PC-3 (cell line): ENCODE results near the gene DNAH14.
"Not testable (repeated sequence)": the region's sequence is repeated elsewhere in the genome, so short reads cannot be mapped to it uniquely, and the experiment has no call there.

Source experiments
- CTCF ChIP-seq: fragments of 300-600 bp; sonication (generic); conservative IDR thresholded peaks from 2 replicates; pipeline ENCODE4 v1.5.1; 2017; ENCODE audit warnings: antibody characterized with exemption, low read depth, mild to moderate bottlenecking, low read length
- EZH2 ChIP-seq: fragments of 300-600 bp; sonication (generic); IDR thresholded peaks from one replicate; pipeline ENCODE4 v1.6.1; 2017; ENCODE audit warnings: antibody characterized with exemption, mild to moderate bottlenecking, low read length; ENCODE audit not compliant: unreplicated experiment
- EZH2phosphoT487 ChIP-seq: fragments of 300-600 bp; sonication (generic); IDR thresholded peaks from 2 replicates; pipeline ENCODE4 v1.6.1; 2018; ENCODE audit warnings: mild to moderate bottlenecking, antibody characterized with exemption, low read length, borderline replicate concordance

DNA sequence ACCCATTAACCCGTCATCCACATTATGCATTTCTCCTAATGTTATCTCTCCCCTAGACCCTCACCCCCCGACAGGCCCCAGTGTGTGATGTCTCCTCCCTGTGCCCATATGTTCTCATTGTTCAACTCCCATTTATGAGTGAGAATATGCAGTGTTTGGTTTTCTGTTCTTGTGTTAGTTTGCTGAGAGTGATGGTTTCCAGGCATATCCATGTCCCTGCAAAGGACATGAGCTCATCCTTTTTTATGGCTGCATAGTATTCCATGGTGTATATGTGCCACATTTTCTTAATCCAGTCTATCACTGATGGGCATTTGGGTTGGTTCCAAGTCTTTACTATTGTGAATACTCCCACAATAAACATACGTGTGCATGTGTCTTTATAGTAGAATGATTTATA, 381.1 kb downstream of the DNAH14 start:
- TF ChIP-seq CTCF, EZH2, EZH2phosphoT487: not testable (repeated sequence)
